ENCODE results near the gene EVC.
"Not testable (repeated sequence)": the region's sequence is repeated elsewhere in the genome, so short reads cannot be mapped to it uniquely, and the experiment has no call there.

Gene EVC

GRCh38 chr4:5854929-5855328 is 143.9 kb downstream of the EVC start:
- no peak for DNase-seq

GRCh38 chr4:5856362-5856761 is 145.4 kb downstream of the EVC start:
- DNase-seq, result not testable (repeated sequence)

GRCh38 chr4:5857199-5857598 is 146.2 kb downstream of the EVC start:
- no peak for DNase-seq

- DNase-seq, result no peak
These were observed 147.2 kb downstream of the EVC start for GRCh38 chr4:5858020-5858769.

- DNase-seq, result peak; percentile 40
These were observed 152.6 kb downstream of the EVC start for GRCh38 chr4:5863461-5864113.
